H9 (cell line): Measurements from ENCODE around the gene SREK1IP1. TPM values are rescaled to one million over a fixed set of nuclear protein-coding genes. Genes with fewer than 3 reads are reported as not detected.

Source experiments
- DNase-seq: peaks from one replicate; pipeline ENCODE4 v3.0.0-alpha.2; 2017
- H2AFZ ChIP-seq: one replicate; pipeline ENCODE4 v1.6.1; 2013; ENCODE audit warnings: mild to moderate bottlenecking, low read length, control low read depth, moderate library complexity
- H2AK5ac ChIP-seq: 2 replicates; pipeline ENCODE4 v1.6.1; 2013; ENCODE audit warnings: low read length, control low read depth, mixed read lengths; ENCODE audit not compliant: insufficient read length
- H2BK120ac ChIP-seq: one replicate; pipeline ENCODE4 v1.6.1; 2013; ENCODE audit warnings: low read depth, mild to moderate bottlenecking, low read length, control low read depth, inconsistent platforms; ENCODE audit not compliant: poor library complexity, severe bottlenecking
- H2BK12ac ChIP-seq: 2 replicates; pipeline ENCODE4 v1.6.1; 2013; ENCODE audit warnings: low read length, control low read depth, mixed read lengths, low read depth; ENCODE audit not compliant: insufficient read length
- H2BK15ac ChIP-seq: 2 replicates; pipeline ENCODE4 v1.6.1; 2013; ENCODE audit warnings: low read depth, low read length, control low read depth
- H2BK20ac ChIP-seq: one replicate; pipeline ENCODE4 v1.6.1; 2013; ENCODE audit warnings: low read depth, mild to moderate bottlenecking, low read length, control low read depth, inconsistent platforms; ENCODE audit not compliant: poor library complexity, severe bottlenecking
- H2BK5ac ChIP-seq: 2 replicates; pipeline ENCODE4 v1.6.1; 2013; ENCODE audit warnings: low read length, control low read depth, mixed read lengths; ENCODE audit not compliant: insufficient read length
- H3K14ac ChIP-seq: 2 replicates; pipeline ENCODE4 v1.6.1; 2013; ENCODE audit warnings: low read length, control low read depth; ENCODE audit not compliant: insufficient read depth
- H3K18ac ChIP-seq: 2 replicates; pipeline ENCODE4 v1.6.1; 2013; ENCODE audit warnings: low read depth, mild to moderate bottlenecking, mixed read lengths, low read length, control low read depth; ENCODE audit not compliant: insufficient read length
- H3K23ac ChIP-seq: 2 replicates; pipeline ENCODE4 v1.6.1; 2013; ENCODE audit warnings: low read length, control low read depth, mixed read lengths, low read depth; ENCODE audit not compliant: insufficient read length
- H3K23me2 ChIP-seq: 2 replicates; pipeline ENCODE4 v1.6.1; 2013; ENCODE audit warnings: low read depth, mild to moderate bottlenecking, mixed read lengths, low read length, control low read depth; ENCODE audit not compliant: insufficient read length, poor library complexity, severe bottlenecking
- H3K27ac ChIP-seq: 2 replicates; pipeline ENCODE4 v1.5.1; 2013; ENCODE audit warnings: low read length, control low read depth, mixed read lengths, low read depth; ENCODE audit not compliant: insufficient read length
- H3K27me3 ChIP-seq: 2 replicates; pipeline ENCODE4 v1.6.1; 2013; ENCODE audit warnings: low read length, control low read depth, inconsistent platforms; ENCODE audit not compliant: insufficient read depth
- H3K4ac ChIP-seq: 2 replicates; pipeline ENCODE4 v1.6.1; 2013; ENCODE audit warnings: low read depth, mild to moderate bottlenecking, control low read depth, inconsistent platforms, low read length, moderate library complexity
- H3K4me1 ChIP-seq: 2 replicates; pipeline ENCODE4 v1.6.1; 2013; ENCODE audit warnings: low read length, control low read depth, inconsistent platforms; ENCODE audit not compliant: insufficient read depth
- H3K4me2 ChIP-seq: 2 replicates; pipeline ENCODE4 v1.6.1; 2013; ENCODE audit warnings: low read length, control low read depth, mixed read lengths; ENCODE audit not compliant: insufficient read length, insufficient read depth
- H3K56ac ChIP-seq: 2 replicates; pipeline ENCODE4 v1.6.1; 2013; ENCODE audit warnings: low read depth, mild to moderate bottlenecking, mixed read lengths, low read length, control low read depth; ENCODE audit not compliant: insufficient read length
- H3K79me1 ChIP-seq: 2 replicates; pipeline ENCODE4 v1.6.1; 2013; ENCODE audit warnings: low read depth, mild to moderate bottlenecking, moderate library complexity, low read length, control low read depth, inconsistent platforms; ENCODE audit not compliant: insufficient read depth, poor library complexity, severe bottlenecking
- H3K79me2 ChIP-seq: 2 replicates; pipeline ENCODE4 v1.6.1; 2013; ENCODE audit warnings: low read length, control low read depth, inconsistent platforms; ENCODE audit not compliant: insufficient read depth
- H3K9ac ChIP-seq: 2 replicates; pipeline ENCODE4 v1.6.1; 2013; ENCODE audit warnings: low read length, control low read depth, mixed read lengths; ENCODE audit not compliant: insufficient read length; ENCODE audit errors: extremely low read depth
- H3K9me3 ChIP-seq: one replicate; pipeline ENCODE4 v1.6.1; 2013; ENCODE audit warnings: low read depth, low read length, inconsistent platforms; ENCODE audit not compliant: control insufficient read depth
- H3T11ph ChIP-seq: one replicate; pipeline ENCODE4 v1.6.1; 2013; ENCODE audit warnings: mild to moderate bottlenecking, low read length, control low read depth, inconsistent platforms
- H4K20me1 ChIP-seq: one replicate; pipeline ENCODE4 v1.6.1; 2013; ENCODE audit not compliant: control insufficient read depth, insufficient read length, insufficient read depth
- H4K5ac ChIP-seq: 2 replicates; pipeline ENCODE4 v1.6.1; 2013; ENCODE audit warnings: low read depth, mild to moderate bottlenecking, mixed read lengths, low read length, control low read depth; ENCODE audit not compliant: insufficient read length
- H4K8ac ChIP-seq: replicated peaks from 2 replicates; pipeline ENCODE4 v1.6.1; 2013; ENCODE audit warnings: low read length, control low read depth, mixed read lengths, low read depth; ENCODE audit not compliant: insufficient read length
- H4K91ac ChIP-seq: 2 replicates; pipeline ENCODE4 v1.6.1; 2013; ENCODE audit warnings: low read depth, mild to moderate bottlenecking, moderate library complexity, mixed read lengths, low read length, control low read depth; ENCODE audit not compliant: insufficient read length
- H3K27ac Mint-ChIP-seq, 3 experiments: 2 replicates in 2 of 3; 3 replicates in 1 of 3; pipeline ENCODE4 v1.8.0; 2020 to 2021; ENCODE audit warnings: mixed read lengths in 3 of 3, mild to moderate bottlenecking in 1 of 3, moderate library complexity in 1 of 3
- H3K27me3 Mint-ChIP-seq: 2 replicates; pipeline ENCODE4 v1.8.0; 2021; ENCODE audit warnings: low read depth, mild to moderate bottlenecking, moderate library complexity, mixed read lengths
- H3K36me3 Mint-ChIP-seq, 3 experiments: 2 replicates in 2 of 3; 3 replicates in 1 of 3; pipeline ENCODE4 v1.8.0; 2020 to 2021; ENCODE audit warnings: low read depth in 3 of 3, mixed read lengths in 3 of 3; ENCODE audit not compliant: insufficient read depth in 1 of 3
- H3K4me1 Mint-ChIP-seq, 2 experiments: 2 replicates each; pipeline ENCODE4 v1.8.0; 2020; ENCODE audit warnings: mixed read lengths in 2 of 2
- H3K4me3 Mint-ChIP-seq, 2 experiments: 2 replicates in 1 of 2; 3 replicates in 1 of 2; pipeline ENCODE4 v1.8.0; 2020 to 2021; ENCODE audit warnings: mild to moderate bottlenecking in 2 of 2, mixed read lengths in 2 of 2, moderate library complexity in 1 of 2
- H3K9me3 Mint-ChIP-seq, 2 experiments: 2 replicates in 1 of 2; 3 replicates in 1 of 2; pipeline ENCODE4 v1.8.0; 2020; ENCODE audit warnings: mild to moderate bottlenecking in 2 of 2, mixed read lengths in 2 of 2, moderate library complexity in 1 of 2
- CTCF ChIP-seq: fragments of 200-600 bp; sonication (generic); conservative IDR thresholded peaks from 3 replicates; pipeline ENCODE4 v1.8.0; 2021; ENCODE audit warnings: antibody characterized with exemption, mild to moderate bottlenecking
- WGBS: extraction: QIAGEN DNeasy Blood & Tissue Kit; methylation state at CpG from one replicate; pipeline ENCODE4 v1.1.7; 2013; ENCODE audit warnings: missing lambda C conversion rate, low lambda C conversion rate, mixed read lengths; ENCODE audit not compliant: insufficient read length; ENCODE audit errors: extremely low coverage; 5-methylcytosine and 5-hydroxymethylcytosine counted together
- total RNA-seq: library from RNA; stranded (reverse); gene quantifications from 2 replicates; pipeline ENCODE4 v1.2.1, GENCODE V29; 2021

The SREK1IP1 gene
- total RNA-seq, 1 experiment from 2014 or later = 28.6 TPM

- no CpG with 5 or more reads among the region's 3 CpGs for WGBS
- no peak overlapping the region for H3K4me3 Mint-ChIP-seq
- H3K4me1 ChIP-seq = no peaks in the 10 kb centered on the region; the same call in 1 of the 2 replicates
These were observed 49.8 kb upstream of the SREK1IP1 start for GRCh38 chr5:64818245-64818644.

More at GRCh38 chr5:64818245-64818644, 49.8 kb upstream of the SREK1IP1 start:
- H3K27me3 ChIP-seq = no peaks in the 10 kb centered on the region
- no peak overlapping the region for H4K8ac ChIP-seq
- H3K27ac ChIP-seq = no peak overlapping the region
- H2AK5ac ChIP-seq = no peak overlapping the region
- H3K4ac ChIP-seq = no peak overlapping the region
- Mint-ChIP-seq H3K4me1 (peaks cover 13 to 19% of the 10 kb centered on the region in 2 experiments), H3K9me3 (no peaks in the 10 kb centered on the region), H3K27me3 (no peaks in the 10 kb centered on the region), H3K36me3 (peaks cover 0 to 3% (median 0%) of the 10 kb centered on the region in 3 experiments; a peak in 2 of 7 replicates), H3K27ac (no peak overlapping the region)
- no peak overlapping the region for H3K56ac ChIP-seq
- no peaks in the 10 kb centered on the region for H3K79me2 ChIP-seq
- no peak overlapping the region for H2BK120ac ChIP-seq
- H3K4me2 ChIP-seq = no peak overlapping the region
- H2BK12ac ChIP-seq = no peak overlapping the region
- no peak overlapping the region for H3K18ac ChIP-seq
- H3K23me2 ChIP-seq = no peaks in the 10 kb centered on the region
- no peak overlapping the region for H3K9ac ChIP-seq
- H2AFZ ChIP-seq = no peak overlapping the region
- H3K23ac ChIP-seq = no peak overlapping the region
- H3K14ac ChIP-seq = no peak overlapping the region
- no peaks in the 10 kb centered on the region for H4K20me1 ChIP-seq
- no peak overlapping the region for H2BK15ac ChIP-seq
- H2BK20ac ChIP-seq = no peak overlapping the region
- H4K5ac ChIP-seq = no peak overlapping the region
- no peak overlapping the region for H4K91ac ChIP-seq
- no peak overlapping the region for H2BK5ac ChIP-seq
- H3K9me3 ChIP-seq = no peaks in the 10 kb centered on the region
- no peaks in the 10 kb centered on the region for H3K79me1 ChIP-seq
- no peak for DNase-seq
- H3T11ph ChIP-seq = no peak overlapping the region
- no peak for TF ChIP-seq CTCF
